NCI-H1436 (cell line): Measurements from ENCODE around the gene LIN7B.
"Not testable (repeated sequence)": the region's sequence is repeated elsewhere in the genome, so short reads cannot be mapped to it uniquely, and the experiment has no call there.

Source experiments
- DNase-seq: peaks from one replicate; lab custom pipeline; 2025; lab: John Stamatoyannopoulos, UW

The LIN7B gene

GRCh38 chr19:49142866-49143335 lies 28.7 kb downstream of the LIN7B start:
- DNase-seq, result peak; percentile 76

GRCh38 chr19:49145573-49146407 lies 31.6 kb downstream of the LIN7B start:
- DNase-seq, result peak; percentile 82

- DNase-seq, result not testable (repeated sequence)
Observed at GRCh38 chr19:49146408-49146770, 32.2 kb downstream of the LIN7B start.

- DNase-seq, result no peak
Observed at GRCh38 chr19:49148044-49148682, 34.0 kb downstream of the LIN7B start.

- peak; percentile 98 for DNase-seq
Observed at GRCh38 chr19:49148784-49149651, 34.8 kb downstream of the LIN7B start.

- DNase-seq, result peak; percentile 87
Observed at GRCh38 chr19:49149652-49150105, 35.5 kb downstream of the LIN7B start.

- DNase-seq, result peak; percentile 88
Observed at GRCh38 chr19:49150106-49150943, 36.2 kb downstream of the LIN7B start.

- DNase-seq, result no peak
Observed at GRCh38 chr19:49150944-49151243, 36.7 kb downstream of the LIN7B start.

- peak; percentile 87 for DNase-seq
Observed at GRCh38 chr19:49151267-49152118, 37.3 kb downstream of the LIN7B start.

- no peak for DNase-seq
Observed at GRCh38 chr19:49152119-49152550, 38.0 kb downstream of the LIN7B start.

- DNase-seq, result no peak
Observed at GRCh38 chr19:49153167-49153809, 39.1 kb downstream of the LIN7B start.

GRCh38 chr19:49154279-49154678 lies 40.1 kb downstream of the LIN7B start:
- DNase-seq, result no peak

GRCh38 chr19:49155005-49155819 lies 41.0 kb downstream of the LIN7B start, which contains the start of gene HRC:
HRC (minus strand) TSS chr19:49155396; CDS start chr19:49155237, 159 bp downstream.
- DNase-seq, result no peak

- no peak for DNase-seq
Observed at GRCh38 chr19:49155820-49156346, 41.7 kb downstream of the LIN7B start.

GRCh38 chr19:49157445-49158224 lies 43.5 kb downstream of the LIN7B start, which contains the start of gene TRPM4:
TRPM4 (plus strand) TSS chr19:49157792; CDS start chr19:49157867, 75 bp downstream.
- DNase-seq, result peak; percentile 87

- DNase-seq, result no peak
Observed at GRCh38 chr19:49160450-49161189, 46.5 kb downstream of the LIN7B start.

- DNase-seq, result no peak
Observed at GRCh38 chr19:49161987-49162386, 47.8 kb downstream of the LIN7B start.
